ENCODE measurements around the gene SHISA2.

DNA sequence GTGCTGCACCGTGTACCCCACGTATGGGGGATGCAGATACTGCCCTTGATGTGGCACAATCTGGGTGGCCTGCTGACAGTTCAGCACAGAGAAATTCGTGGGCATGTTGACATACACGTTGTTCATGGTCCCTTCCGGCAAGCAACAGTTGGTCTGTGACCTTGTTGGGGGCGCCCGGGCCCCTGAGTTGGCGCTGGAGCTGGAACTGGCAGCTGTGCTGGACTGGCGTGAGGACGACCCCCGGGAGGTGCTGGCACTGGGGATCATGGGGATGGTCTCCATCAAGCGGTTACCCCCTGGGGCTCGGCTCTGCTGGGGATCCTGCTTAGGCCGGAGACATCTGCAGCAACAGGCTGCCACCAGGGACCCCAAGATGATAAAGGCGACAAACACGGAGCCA is 5.2 kb downstream of the SHISA2 start:
- TF ChIP-seq, protein P1, sequence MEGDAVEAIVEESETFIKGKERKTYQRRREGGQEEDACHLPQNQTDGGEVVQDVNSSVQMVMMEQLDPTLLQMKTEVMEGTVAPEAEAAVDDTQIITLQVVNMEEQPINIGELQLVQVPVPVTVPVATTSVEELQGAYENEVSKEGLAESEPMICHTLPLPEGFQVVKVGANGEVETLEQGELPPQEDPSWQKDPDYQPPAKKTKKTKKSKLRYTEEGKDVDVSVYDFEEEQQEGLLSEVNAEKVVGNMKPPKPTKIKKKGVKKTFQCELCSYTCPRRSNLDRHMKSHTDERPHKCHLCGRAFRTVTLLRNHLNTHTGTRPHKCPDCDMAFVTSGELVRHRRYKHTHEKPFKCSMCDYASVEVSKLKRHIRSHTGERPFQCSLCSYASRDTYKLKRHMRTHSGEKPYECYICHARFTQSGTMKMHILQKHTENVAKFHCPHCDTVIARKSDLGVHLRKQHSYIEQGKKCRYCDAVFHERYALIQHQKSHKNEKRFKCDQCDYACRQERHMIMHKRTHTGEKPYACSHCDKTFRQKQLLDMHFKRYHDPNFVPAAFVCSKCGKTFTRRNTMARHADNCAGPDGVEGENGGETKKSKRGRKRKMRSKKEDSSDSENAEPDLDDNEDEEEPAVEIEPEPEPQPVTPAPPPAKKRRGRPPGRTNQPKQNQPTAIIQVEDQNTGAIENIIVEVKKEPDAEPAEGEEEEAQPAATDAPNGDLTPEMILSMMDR (IDR thresholded peaks at IDR 0.05), result no peak
- TF ChIP-seq POLR2AphosphoS5 (IDR thresholded peaks at IDR 0.05; ENCODE audit: low read depth, low read length) (no peak), SIN3A (IDR thresholded peaks at IDR 0.05; ENCODE audit: borderline replicate concordance, insufficient read depth, low read depth, low read length) (no peak)
- TF ChIP-seq, protein P2, sequence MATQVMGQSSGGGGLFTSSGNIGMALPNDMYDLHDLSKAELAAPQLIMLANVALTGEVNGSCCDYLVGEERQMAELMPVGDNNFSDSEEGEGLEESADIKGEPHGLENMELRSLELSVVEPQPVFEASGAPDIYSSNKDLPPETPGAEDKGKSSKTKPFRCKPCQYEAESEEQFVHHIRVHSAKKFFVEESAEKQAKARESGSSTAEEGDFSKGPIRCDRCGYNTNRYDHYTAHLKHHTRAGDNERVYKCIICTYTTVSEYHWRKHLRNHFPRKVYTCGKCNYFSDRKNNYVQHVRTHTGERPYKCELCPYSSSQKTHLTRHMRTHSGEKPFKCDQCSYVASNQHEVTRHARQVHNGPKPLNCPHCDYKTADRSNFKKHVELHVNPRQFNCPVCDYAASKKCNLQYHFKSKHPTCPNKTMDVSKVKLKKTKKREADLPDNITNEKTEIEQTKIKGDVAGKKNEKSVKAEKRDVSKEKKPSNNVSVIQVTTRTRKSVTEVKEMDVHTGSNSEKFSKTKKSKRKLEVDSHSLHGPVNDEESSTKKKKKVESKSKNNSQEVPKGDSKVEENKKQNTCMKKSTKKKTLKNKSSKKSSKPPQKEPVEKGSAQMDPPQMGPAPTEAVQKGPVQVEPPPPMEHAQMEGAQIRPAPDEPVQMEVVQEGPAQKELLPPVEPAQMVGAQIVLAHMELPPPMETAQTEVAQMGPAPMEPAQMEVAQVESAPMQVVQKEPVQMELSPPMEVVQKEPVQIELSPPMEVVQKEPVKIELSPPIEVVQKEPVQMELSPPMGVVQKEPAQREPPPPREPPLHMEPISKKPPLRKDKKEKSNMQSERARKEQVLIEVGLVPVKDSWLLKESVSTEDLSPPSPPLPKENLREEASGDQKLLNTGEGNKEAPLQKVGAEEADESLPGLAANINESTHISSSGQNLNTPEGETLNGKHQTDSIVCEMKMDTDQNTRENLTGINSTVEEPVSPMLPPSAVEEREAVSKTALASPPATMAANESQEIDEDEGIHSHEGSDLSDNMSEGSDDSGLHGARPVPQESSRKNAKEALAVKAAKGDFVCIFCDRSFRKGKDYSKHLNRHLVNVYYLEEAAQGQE (IDR thresholded peaks at IDR 0.05; ENCODE audit: insufficient read depth in 1 of 2, low read depth in 2 of 2, low read length in 1 of 2), result no peak
